Ishikawa (cell line): ENCODE measurements around the gene PMEL.
A peak's percentile ranks its signal among the peaks of the same experiment; 100 is the strongest.

Source experiments
- CEBPB ChIP-seq: IDR thresholded peaks from 2 replicates; pipeline ENCODE4 v1.6.1; 2012
- CREB1 ChIP-seq: IDR thresholded peaks from 2 replicates; pipeline ENCODE4 v1.6.1; 2012; ENCODE audit warnings: low read depth
- EGR1 ChIP-seq: IDR thresholded peaks from 2 replicates; pipeline ENCODE4 v1.6.1; 2012
- EP300 ChIP-seq: IDR thresholded peaks from 2 replicates; pipeline ENCODE4 v1.6.1; 2012; ENCODE audit warnings: borderline replicate concordance
- FOXM1 ChIP-seq: IDR thresholded peaks from 2 replicates; pipeline ENCODE4 v1.6.1; 2012; ENCODE audit warnings: low read depth, borderline replicate concordance
- MAX ChIP-seq: IDR thresholded peaks from 2 replicates; pipeline ENCODE4 v1.6.1; 2012
- NFIC ChIP-seq: IDR thresholded peaks from 2 replicates; pipeline ENCODE4 v1.6.1; 2012
- RAD21 ChIP-seq: IDR thresholded peaks from 2 replicates; pipeline ENCODE4 v1.6.1; 2012; ENCODE audit warnings: low read depth
- REST ChIP-seq: IDR thresholded peaks from 2 replicates; pipeline ENCODE4 v1.6.1; 2012; ENCODE audit warnings: low read depth, mild to moderate bottlenecking
- TAF1 ChIP-seq: IDR thresholded peaks from 2 replicates; pipeline ENCODE4 v1.6.1; 2012; ENCODE audit warnings: low read depth, mild to moderate bottlenecking
- TCF12 ChIP-seq: IDR thresholded peaks from 2 replicates; pipeline ENCODE4 v1.6.1; 2012; ENCODE audit warnings: low read depth
- TEAD4 ChIP-seq: IDR thresholded peaks from 2 replicates; pipeline ENCODE4 v1.6.1; 2012
- USF1 ChIP-seq: IDR thresholded peaks from 2 replicates; pipeline ENCODE4 v1.6.1; 2012
- YY1 ChIP-seq: IDR thresholded peaks from 2 replicates; pipeline ENCODE4 v1.6.1; 2012; ENCODE audit warnings: low read depth
- ZBTB7A ChIP-seq: IDR thresholded peaks from 2 replicates; pipeline ENCODE4 v1.6.1; 2012; ENCODE audit warnings: low read depth

Gene PMEL

GRCh38 chr12:55965941-55966407, at the start of gene PMEL:
PMEL (minus strand) TSS chr12:55966042; CDS start chr12:55966011, 31 bp downstream.
- TF ChIP-seq NFIC (no peak), USF1 (no peak), RAD21 (no peak), YY1 (no peak), TEAD4 (no peak), CEBPB (no peak), TCF12 (no peak)

GRCh38 chr12:56014205-56014604, 48.4 kb upstream of the PMEL start:
- TF ChIP-seq USF1 (no peak), NFIC (peak; percentile 76)

GRCh38 chr12:56013482-56013881, 47.6 kb upstream of the PMEL start:
- TF ChIP-seq EP300: no peak
- TF ChIP-seq ZBTB7A: no peak
- no peak for TF ChIP-seq TEAD4
- no peak for TF ChIP-seq CREB1
- TF ChIP-seq CEBPB: no peak
- TF ChIP-seq FOXM1: no peak
- TF ChIP-seq REST: no peak
- no peak for TF ChIP-seq YY1

- TF ChIP-seq CEBPB: no peak
- TF ChIP-seq NFIC: no peak
- TF ChIP-seq ZBTB7A: no peak
- TF ChIP-seq MAX: no peak
- TF ChIP-seq FOXM1: no peak
Observed at GRCh38 chr12:56011509-56012090, 45.8 kb upstream of the PMEL start.

- TF ChIP-seq CREB1 (no peak), ZBTB7A (no peak), TCF12 (no peak), NFIC (no peak), REST (no peak), MAX (no peak), FOXM1 (no peak), USF1 (no peak), EP300 (no peak), RAD21 (no peak), TAF1 (no peak), TEAD4 (no peak), YY1 (no peak), EGR1 (no peak), CEBPB (no peak)
Observed at GRCh38 chr12:56010111-56010570, 44.3 kb upstream of the PMEL start.
